Stimulated activated CD8-positive, alpha-beta memory T cell treated with anti-CD3 and anti-CD28 coated beads, Interleukin-15, amount 100 ng/mL, for 1 hour (primary cell): ENCODE results near the gene CDH22.

ENCODE experiments used
- DNase-seq: peaks from one replicate; pipeline ENCODE4 v3.0.0-alpha.2; 2020; ENCODE audit warnings: low read depth

The CDH22 gene

DNA sequence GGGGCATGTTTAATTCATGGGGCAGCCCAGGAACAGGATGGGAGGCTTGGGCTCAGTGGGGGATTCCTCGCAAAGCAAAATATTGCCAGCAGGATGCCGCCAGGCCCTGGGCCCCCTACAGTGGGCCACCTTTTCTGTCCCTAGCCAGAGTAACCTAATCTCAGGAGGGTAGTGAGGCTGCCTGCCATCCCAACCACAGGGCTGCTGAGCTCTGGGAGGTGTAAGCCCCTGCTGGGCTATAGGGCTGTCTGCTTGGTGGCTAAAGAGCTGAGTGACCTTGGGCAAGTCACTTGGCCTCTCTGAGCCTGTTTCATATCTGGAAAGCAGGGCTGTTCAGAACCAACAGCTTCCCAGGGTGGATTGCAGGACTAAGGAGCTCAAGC lies 35.7 kb upstream of the CDH22 start:
- DNase-seq = no peak

DNA sequence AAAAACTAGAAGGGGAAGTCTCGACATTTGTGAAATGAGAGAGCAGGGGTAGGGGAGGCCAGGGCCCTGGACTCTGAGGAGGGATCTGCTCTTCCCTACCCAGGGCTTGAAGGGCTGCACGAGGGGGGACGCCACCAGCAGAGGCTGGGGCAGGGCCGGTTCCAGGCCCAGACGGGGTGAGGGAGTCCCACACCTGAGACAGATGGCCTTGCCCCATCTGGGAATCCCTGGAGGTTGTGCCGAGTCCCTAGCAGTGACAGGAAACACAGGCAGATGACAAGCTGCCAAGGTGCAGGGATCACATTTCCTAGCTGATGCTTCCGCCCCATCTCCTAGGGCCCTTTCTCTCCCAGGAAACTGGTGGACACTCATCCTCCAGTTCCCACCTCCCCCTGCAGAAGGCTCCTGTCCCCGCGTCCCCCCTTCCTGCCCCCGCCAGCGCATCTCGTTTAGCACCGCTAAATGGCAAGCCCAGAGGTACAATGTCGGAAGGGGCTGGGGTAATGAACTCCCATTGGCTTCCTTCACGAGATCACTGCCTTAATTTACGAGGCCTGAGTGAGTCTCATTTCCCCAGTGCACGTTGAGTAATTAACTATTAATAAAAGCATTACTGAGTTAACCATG lies 35.2 kb upstream of the CDH22 start:
- no peak for DNase-seq

DNA sequence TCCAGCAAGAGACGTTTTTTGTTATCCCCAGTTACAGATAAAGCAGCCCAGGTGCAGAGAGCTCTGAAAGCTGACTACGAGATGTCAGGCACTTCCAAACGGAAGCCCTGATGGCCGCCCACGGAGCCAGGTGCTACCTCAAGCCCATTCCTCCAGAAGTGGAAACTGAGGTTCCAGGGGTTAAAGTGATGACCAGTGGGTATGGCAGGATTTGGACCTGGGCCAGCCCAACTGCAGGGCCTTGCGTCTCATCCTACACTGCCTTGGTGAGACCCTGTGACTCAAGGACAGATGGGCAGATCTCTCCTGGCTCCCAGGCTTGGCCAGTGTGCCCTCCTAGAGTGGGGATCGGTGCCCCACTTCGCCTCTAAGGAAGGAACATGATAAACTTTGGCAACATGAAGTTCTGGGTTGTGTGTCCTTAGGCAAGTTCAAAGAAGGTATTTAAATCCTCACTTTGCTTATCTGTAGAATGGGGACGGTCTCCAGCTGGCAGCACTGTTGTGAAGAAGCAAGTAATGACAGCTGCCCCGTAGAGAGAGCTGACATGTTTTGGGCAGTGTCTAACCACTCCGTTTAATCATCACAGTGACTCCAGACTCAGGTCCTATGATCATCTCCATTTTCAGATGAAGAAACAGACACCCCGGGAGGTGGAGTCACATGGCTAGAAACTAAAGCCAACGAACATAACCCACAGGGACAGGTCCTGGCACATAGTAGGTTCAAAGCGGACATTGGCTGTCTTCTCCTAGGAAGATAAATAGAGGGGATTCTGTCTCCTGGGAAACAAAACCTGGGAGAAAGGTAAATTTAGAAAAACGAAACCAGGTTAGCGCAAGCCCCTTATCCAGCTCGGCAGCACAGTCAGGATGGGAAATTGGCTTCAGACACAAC lies 34.4 kb upstream of the CDH22 start:
- DNase-seq = no peak

DNA sequence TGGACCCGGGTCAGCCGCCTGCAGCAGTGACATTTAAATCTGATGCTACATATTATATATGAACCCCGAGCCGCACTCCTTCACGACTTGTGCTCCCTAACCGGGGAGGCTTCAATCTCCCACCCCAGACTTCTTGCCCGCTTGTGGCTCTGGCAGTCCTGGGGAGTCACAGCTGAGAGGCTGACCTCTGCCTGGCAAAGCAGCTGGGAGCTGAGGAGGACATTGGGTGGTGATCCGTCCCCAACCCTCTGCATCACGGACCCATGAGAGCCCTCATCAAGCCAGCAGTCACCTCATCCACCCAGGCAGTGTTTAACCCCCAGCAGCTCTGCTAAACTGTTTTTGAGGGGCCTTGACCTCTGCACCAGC lies 33.7 kb upstream of the CDH22 start:
- no peak for DNase-seq

DNA sequence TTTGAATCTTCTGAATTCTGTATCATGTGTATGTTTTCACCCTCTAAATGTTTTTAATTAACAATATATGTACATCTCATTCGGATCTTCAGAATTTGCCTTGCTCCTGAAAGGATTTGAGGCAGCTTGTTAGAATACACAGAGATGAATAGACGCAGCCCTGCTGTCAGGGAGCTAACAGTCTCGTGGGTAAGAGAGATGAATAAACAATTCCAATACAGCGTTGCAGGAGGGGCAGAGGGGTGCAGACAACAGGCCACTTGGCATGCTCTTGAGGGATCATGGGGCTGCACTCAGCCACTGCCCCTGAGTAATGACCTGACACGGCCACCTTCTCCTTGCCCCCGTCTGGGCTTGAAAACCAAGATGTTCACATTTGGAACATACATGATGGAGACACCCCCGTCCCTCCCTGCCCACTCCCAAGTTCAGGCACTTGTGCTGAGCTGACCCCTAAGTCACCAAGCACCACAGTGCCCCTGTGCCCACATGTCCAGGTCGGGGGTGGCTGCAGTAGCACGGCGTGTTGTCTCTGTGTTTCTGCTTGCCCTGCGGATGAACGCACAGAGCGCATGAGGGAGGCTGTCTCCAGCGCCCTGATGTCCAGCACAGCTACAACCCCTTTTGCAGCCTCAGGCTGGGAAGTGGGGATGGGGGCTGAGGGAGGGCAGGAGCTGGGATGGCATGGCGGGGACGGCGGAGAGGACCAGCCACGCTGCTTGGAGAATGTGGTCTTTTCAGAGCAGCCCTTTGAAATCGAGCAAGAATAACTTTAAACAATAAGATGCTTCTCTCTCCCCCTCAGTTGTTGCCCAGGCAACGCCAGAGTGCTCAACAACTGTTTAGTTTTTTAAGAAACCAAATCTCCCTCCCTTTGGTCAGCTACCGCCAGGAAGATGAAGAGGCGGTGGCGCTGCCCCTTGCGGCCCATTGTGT lies 33.0 kb upstream of the CDH22 start:
- DNase-seq = no peak

GRCh38 chr20:46339037-46339436 lies 30.7 kb upstream of the CDH22 start:
- no peak for DNase-seq

- DNase-seq = no peak
Observed at GRCh38 chr20:46336735-46337134, 28.4 kb upstream of the CDH22 start.

DNA sequence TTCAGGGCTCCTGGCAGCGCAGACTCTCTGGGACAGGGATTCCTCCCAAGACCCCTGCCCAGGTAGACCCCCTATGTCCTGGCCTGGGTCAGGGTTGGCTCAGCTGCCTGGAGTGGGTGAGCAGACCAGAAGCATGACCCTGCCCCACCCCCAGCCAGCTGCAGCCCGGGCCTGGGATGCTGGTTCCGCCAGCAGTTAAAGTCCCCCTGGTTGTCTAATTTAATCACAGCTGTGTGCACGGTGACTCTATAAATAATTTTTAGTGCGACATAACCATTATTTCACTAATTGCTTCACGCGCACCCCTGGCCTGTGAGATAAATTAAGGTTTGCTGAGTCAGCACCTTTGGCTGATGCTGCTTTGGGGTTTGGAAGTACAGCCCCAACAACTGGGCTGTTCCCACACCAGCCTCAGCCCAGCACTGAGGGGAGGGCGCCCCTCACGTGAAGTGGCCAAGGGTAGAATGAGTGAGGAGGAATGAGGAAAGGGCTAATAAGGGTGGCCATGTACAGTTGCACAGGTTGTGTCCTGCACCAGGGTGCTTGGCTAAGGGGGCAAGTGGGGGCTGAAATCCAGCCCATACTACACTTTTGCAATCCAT lies 26.1 kb upstream of the CDH22 start:
- no peak for DNase-seq

DNA sequence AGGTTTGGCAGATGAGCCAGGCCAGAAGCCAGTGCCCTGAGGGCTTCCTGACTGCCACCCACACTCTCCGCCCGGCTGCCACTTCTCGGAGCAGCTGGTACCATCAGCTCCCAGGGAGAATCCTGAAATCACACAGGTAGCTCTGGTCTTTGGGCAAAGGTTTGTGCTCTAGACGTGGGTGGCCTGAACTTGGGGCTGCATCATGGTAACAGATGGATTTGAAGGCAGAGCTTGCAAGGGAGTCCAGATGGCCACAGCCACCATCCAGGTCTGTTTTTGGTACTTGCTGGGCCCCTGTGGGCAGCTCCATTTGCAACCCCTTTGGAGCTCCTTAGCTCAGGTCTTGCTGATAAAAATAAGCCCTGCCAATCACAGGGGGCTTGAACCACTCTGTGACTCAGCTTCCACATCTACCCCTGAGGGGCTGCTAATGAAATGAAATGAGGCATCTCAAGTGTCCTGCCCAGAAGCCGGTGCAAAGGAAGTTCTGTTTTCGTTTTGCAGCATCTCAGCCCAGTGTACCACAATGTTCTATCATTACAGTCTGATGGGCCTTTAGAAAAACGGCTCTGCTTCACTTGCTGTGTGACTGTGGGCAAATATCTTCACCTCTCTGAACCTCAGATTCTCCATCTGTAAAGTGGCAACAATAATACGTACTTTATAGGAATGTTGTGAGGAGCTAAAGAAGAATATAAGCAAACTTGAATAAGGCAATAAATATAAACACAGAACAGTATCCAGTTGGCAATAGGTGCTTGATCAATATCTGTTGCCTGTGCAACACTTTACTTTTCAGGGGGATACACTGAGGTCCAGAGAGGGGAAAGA lies 25.1 kb upstream of the CDH22 start:
- no peak for DNase-seq

DNA sequence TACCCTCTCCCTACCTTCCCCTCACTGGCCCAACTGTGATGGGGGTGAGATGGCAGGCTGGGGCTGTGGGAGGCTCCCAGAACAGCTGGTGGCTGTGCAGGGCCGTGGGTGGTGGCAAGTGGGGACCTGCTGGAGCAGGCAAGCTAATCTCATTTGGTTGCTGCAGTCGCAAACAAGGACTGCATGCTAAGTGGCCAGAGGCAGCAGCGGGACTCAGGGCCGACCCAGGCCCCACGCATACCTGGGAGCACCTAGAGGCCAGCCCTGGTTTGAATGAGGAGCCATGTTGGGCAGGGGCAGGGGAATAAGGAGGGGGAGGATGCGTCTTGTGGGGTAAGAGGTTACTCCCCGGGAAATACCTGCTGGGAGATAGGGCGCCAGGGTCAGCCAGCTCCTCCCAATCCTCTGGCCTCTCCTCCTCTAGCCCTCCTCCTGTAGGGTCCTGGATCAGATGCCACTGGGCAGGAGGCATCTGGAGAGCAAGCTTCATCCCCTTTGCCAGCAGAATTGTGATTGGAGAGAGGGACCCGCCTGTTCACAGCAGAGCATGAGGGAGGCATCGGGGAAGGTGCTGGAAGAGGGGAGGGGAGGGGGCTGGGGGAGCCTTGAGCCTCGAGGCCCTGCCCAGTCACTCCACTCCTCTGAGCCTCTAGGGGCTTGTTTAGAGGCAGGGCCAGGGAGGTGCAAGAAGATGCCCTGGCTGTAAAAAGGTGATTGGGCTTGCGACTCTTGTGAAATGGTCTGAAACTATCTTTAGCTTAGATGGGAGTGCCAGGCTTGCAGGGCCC lies 24.3 kb upstream of the CDH22 start:
- no peak for DNase-seq

- DNase-seq = no peak
Observed at GRCh38 chr20:46331611-46332361, 23.5 kb upstream of the CDH22 start.

DNA sequence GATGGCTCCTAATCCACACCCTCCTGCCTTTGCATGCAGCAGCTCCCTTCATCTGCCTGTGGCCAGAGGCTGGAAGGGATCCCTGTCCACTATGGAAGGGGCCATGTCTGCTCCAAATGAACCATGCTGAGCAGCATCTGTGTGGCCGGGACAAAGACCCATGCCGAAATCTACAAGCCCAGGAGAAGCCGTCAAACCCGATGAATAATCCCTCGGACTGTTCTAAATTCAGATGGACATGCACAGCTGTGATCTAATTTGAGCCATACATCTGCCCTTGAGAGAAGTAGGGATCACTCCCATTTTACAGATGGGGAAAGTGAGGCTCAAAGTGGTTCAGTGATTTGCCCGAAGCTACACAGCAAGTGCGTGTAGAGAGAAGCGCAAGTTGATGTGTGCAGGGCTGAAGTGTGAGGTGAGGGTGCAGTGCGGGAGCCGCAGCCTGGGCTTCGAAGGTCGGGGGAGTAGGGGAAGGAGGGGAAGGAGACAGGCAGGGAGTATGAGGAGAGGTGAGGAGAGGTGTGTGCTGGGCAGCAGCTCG lies 22.6 kb upstream of the CDH22 start:
- no peak for DNase-seq

- no peak for DNase-seq
Observed at GRCh38 chr20:46330072-46330763, 21.9 kb upstream of the CDH22 start.

- DNase-seq = no peak
Observed at GRCh38 chr20:46328200-46328882, 20.0 kb upstream of the CDH22 start.

DNA sequence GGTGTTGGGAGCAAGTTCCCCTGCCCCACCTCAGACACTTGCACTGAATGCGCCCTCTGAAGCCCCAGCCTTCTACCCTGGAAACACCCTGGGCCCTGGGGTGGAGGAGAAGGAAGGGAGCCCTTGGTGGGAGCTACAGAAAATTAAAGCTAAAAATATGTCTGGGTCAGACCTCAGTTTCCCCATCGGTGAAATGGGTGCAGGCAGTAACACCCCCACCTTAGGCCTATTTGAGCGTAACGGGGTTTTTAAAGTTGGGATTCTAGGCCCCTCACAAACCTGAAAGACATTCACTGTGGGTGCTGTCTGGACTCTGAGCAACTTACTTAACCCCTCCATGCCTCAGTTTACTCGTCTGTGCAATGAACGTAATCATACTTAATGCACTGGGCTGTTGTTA lies 19.3 kb upstream of the CDH22 start:
- DNase-seq = no peak

DNA sequence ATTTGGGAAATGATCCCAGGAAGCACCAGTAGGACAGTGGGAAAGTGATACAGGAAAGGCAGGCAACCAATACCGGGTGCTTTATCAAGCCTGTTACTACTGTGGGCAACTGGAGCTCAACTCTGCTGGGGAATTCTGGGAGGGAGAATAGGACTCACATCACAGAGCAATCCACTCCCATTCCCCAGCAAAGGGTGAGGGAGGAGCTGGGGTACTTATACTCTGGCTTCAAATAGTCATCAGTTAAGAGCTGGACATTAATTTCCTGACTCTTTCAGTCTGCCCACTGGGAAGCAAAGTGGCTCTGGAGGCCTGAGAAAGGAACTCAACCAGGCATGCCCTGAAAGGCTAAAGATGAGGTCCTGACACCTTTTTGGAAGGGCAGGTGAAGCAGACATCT lies 17.5 kb upstream of the CDH22 start:
- DNase-seq = no peak

DNA sequence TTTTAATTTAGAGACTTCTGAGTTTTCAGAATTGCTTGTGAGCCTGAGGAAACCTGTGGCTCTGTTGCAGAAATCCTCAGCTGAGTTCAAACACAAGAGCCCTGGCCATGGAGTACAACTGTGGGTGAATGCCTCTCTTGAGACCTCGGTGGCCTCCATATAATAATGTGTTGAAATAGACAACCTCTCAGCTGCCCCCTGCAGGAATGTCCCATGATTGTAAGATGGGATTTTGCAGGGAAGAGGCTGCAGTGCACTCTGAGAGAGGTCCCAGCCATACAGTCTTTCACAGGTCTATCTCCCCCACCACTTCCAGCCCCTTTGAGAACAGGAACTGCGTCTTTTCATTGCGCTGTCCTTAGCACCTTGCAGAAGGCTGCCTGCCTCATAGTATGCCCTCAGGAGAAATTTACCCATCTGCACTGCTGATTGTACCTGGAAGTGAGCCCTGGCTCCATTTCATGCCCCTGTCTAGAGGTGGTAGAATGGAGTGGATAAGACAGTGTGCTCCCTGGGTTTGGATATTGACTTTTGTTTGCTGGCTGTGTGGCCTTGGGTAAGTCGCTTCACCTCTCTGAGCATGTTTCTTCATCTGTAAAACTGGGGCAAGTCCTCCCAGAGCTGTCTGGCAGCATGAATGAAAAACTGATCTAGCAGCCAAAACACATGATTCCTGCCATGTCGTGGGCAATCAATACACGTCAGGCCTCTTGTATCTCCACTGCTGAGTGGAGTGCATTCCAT lies 16.8 kb upstream of the CDH22 start:
- no peak for DNase-seq

DNA sequence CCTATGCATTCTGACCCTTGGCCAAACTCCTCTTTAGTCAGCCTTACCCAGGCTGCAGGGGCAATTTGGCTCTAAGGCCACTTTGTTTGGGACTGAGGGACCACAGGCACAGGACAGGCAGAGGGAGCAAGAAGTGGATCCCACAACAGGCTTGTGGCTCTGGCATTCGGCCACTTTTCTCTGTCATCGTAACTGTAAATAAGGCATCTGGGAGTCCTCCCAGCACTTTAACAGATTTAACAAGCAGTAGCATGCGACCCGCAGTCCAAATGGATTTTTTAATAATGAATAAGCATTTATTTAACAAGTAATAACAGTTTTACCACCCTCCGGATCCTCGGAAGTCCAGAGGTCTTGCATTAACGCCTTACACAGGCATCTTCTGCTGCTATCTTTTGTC lies 16.1 kb upstream of the CDH22 start:
- DNase-seq = no peak
